ENCODE data around the gene OAT.
A peak's percentile ranks its signal among the peaks of the same experiment; 100 is the strongest.
"Not testable (repeated sequence)": the region's sequence is repeated elsewhere in the genome, so short reads cannot be mapped to it uniquely, and the experiment has no call there.

Gene OAT

GRCh38 chr10:124447751-124448466, 29.2 kb upstream of the OAT start:
- DNase-seq (ENCODE audit: low spot score), result no peak

- DNase-seq (ENCODE audit: low spot score), result no peak
These were observed 28.4 kb upstream of the OAT start for GRCh38 chr10:124446830-124447750.

- DNase-seq (ENCODE audit: low spot score), result not testable (repeated sequence)
These were observed 23.0 kb upstream of the OAT start for GRCh38 chr10:124441694-124442093.

- no peak for DNase-seq (ENCODE audit: low spot score)
These were observed 17.5 kb upstream of the OAT start for GRCh38 chr10:124436191-124436638.

GRCh38 chr10:124435683-124436082, 17.0 kb upstream of the OAT start:
- DNase-seq (ENCODE audit: low spot score), result not testable (repeated sequence)

GRCh38 chr10:124433461-124433860, 14.7 kb upstream of the OAT start:
- no peak for DNase-seq (ENCODE audit: low spot score)

GRCh38 chr10:124430077-124430476, 11.4 kb upstream of the OAT start:
- DNase-seq (ENCODE audit: low spot score), result no peak

- no peak for DNase-seq (ENCODE audit: low spot score)
These were observed 10.9 kb upstream of the OAT start for GRCh38 chr10:124429576-124429975.

- DNase-seq (ENCODE audit: low spot score), result no peak
These were observed 9.6 kb upstream of the OAT start for GRCh38 chr10:124428207-124428777.

GRCh38 chr10:124425227-124425962, 6.7 kb upstream of the OAT start:
- no peak for DNase-seq (ENCODE audit: low spot score)

- no peak for DNase-seq (ENCODE audit: low spot score)
These were observed 5.1 kb upstream of the OAT start for GRCh38 chr10:124423813-124424212.

GRCh38 chr10:124422742-124423141, 4.0 kb upstream of the OAT start:
- DNase-seq (ENCODE audit: low spot score), result no peak

GRCh38 chr10:124420254-124420653, 1.5 kb upstream of the OAT start:
- no peak for DNase-seq (ENCODE audit: low spot score)

- no peak for DNase-seq (ENCODE audit: low spot score)
These were observed 912 bp upstream of the OAT start for GRCh38 chr10:124419635-124420034.

GRCh38 chr10:124417895-124418725, 613 bp downstream of the OAT start:
- DNase-seq (ENCODE audit: low spot score), result peak; percentile 85

- peak; percentile 34 for DNase-seq (ENCODE audit: low spot score)
These were observed 2.0 kb downstream of the OAT start for GRCh38 chr10:124416733-124417132.

GRCh38 chr10:124415210-124415609, 3.5 kb downstream of the OAT start:
- DNase-seq (ENCODE audit: low spot score), result no peak

GRCh38 chr10:124414076-124414475, 4.6 kb downstream of the OAT start:
- DNase-seq (ENCODE audit: low spot score), result peak; percentile 54

- no peak for DNase-seq (ENCODE audit: low spot score)
These were observed 9.0 kb downstream of the OAT start for GRCh38 chr10:124409696-124410095.

GRCh38 chr10:124408357-124408756, 10.4 kb downstream of the OAT start:
- DNase-seq (ENCODE audit: low spot score), result no peak

- DNase-seq (ENCODE audit: low spot score), result no peak
These were observed 11.3 kb downstream of the OAT start for GRCh38 chr10:124407456-124407855.

Data from AG20443 (cell line).